Adrenal gland (tissue), 5 donors: ENCODE results near the gene RNASEL.

Experiments used
- CTCF ChIP-seq, 6 experiments: fragments of 450-650 bp in 4 of 6; fragments of 200-600 bp in 2 of 6; sonication (generic) in 1 of 6; IDR thresholded peaks; 1 replicate in 5 of 6; 2 replicates in 1 of 6; pipeline versions ENCODE4 v1.5.1 to v1.8.0; 2016 to 2021; ENCODE audit warnings: antibody characterized with exemption in 6 of 6, mild to moderate bottlenecking in 2 of 6, moderate library complexity in 1 of 6
- POLR2A ChIP-seq, 2 donors: fragments of 450-650 bp; IDR thresholded peaks; one replicate each; pipeline ENCODE4 v1.6.1; 2017; ENCODE audit warnings: antibody characterized with exemption in 2 of 2, mild to moderate bottlenecking in 2 of 2, moderate library complexity in 1 of 2
- donor health status: DM: no; HTN: no; CAD: no.

- TF ChIP-seq CTCF (IDR thresholded peaks at IDR 0.05) (no peak), POLR2A (IDR thresholded peaks at IDR 0.05) (no peak)
Measured at GRCh38 chr1:182607566-182607965, 18.5 kb upstream of the RNASEL start.
